PC-9 (cell line): ENCODE results near the gene SNX6. TPM values are rescaled to one million over a fixed set of nuclear protein-coding genes. Genes with fewer than 3 reads are reported as not detected.

Experiments used
- BruUV-seq: library from RNA; stranded (reverse); fragments of 400-500 nt; replicated peaks from 2 replicates; lab custom pipeline; 2021; lab: Mats Ljungman, UMichigan
- CTCF ChIA-PET: fragments of 300-600 bp; sonication (Branson Sonifier 250); formaldehyde crosslinking; loops from one replicate; lab custom pipeline; 2022; ENCODE audit warnings: antibody characterized with exemption; lab: Charles Lee
- POLR2A ChIA-PET: fragments of 300-600 bp; sonication (Branson Sonifier 250); formaldehyde crosslinking; loops from one replicate; lab custom pipeline; 2022; ENCODE audit warnings: antibody characterized with exemption; ENCODE audit not compliant: unreplicated experiment; lab: Charles Lee
- DNase-seq, 2 experiments: peaks; one replicate each; pipeline versions ENCODE4 v3.0.0 to v3.0.0-alpha.2; 2015 to 2022; ENCODE audit warnings: mixed read lengths in 1 of 2
- H2AFZ ChIP-seq: fragments of 200-600 bp; sonication (generic); 2 replicates; pipeline ENCODE4 v1.8.1; 2017; ENCODE audit warnings: antibody characterized with exemption
- H3F3A ChIP-seq: fragments of 200-600 bp; sonication (generic); 2 replicates; pipeline ENCODE4 v1.8.1; 2017; ENCODE audit warnings: antibody characterized with exemption, mild to moderate bottlenecking, low read depth; ENCODE audit not compliant: insufficient read depth
- H3K27ac ChIP-seq: fragments of 200-600 bp; sonication (generic); 2 replicates; pipeline ENCODE4 v1.6.1; 2016; ENCODE audit warnings: mixed run types
- H3K27me3 ChIP-seq: fragments of 200-600 bp; sonication (generic); 2 replicates; pipeline ENCODE4 v1.6.1; 2016; ENCODE audit warnings: low read depth, mixed run types; ENCODE audit not compliant: insufficient read depth
- H3K36me3 ChIP-seq: fragments of 200-600 bp; sonication (generic); 2 replicates; pipeline ENCODE4 v1.6.1; 2016; ENCODE audit warnings: low read depth, mixed run types
- H3K4me1 ChIP-seq: fragments of 200-600 bp; sonication (generic); replicated peaks from 2 replicates; pipeline ENCODE4 v1.6.1; 2016; ENCODE audit warnings: mixed run types; ENCODE audit not compliant: insufficient read depth
- H3K4me2 ChIP-seq: fragments of 200-600 bp; sonication (generic); 2 replicates; pipeline ENCODE4 v1.6.1; 2017; ENCODE audit warnings: mixed run types
- H3K4me3 ChIP-seq: fragments of 200-600 bp; sonication (generic); 2 replicates; pipeline ENCODE4 v1.6.1; 2016; ENCODE audit warnings: mixed run types
- H3K79me2 ChIP-seq: fragments of 200-600 bp; sonication (generic); 2 replicates; pipeline ENCODE4 v1.6.1; 2017; ENCODE audit warnings: low read depth, mixed run types
- H3K9me2 ChIP-seq: fragments of 200-600 bp; sonication (generic); 2 replicates; pipeline ENCODE4 v1.8.1; 2017; ENCODE audit warnings: mild to moderate bottlenecking; ENCODE audit not compliant: insufficient read depth
- H3K9me3 ChIP-seq: fragments of 200-600 bp; sonication (generic); 2 replicates; pipeline ENCODE4 v1.8.1; 2016; ENCODE audit warnings: low read depth; ENCODE audit not compliant: insufficient read depth
- H4K20me1 ChIP-seq: fragments of 200-600 bp; sonication (generic); 2 replicates; pipeline ENCODE4 v1.8.1; 2017; ENCODE audit not compliant: insufficient read depth
- EZH2 ChIP-seq: fragments of 200-600 bp; sonication (generic); IDR thresholded peaks from 2 replicates; pipeline ENCODE4 v1.8.0; 2017; ENCODE audit warnings: antibody characterized with exemption, low read depth
- intact Hi-C: fragments of 100-400 bp; cut with micrococcal nuclease; formaldehyde crosslinking; loops from one replicate; pipeline ENCODE4 v1.10.0; 2022; ENCODE audit not compliant: unreplicated experiment
- total RNA-seq: library from RNA; stranded (reverse); gene quantifications from 2 replicates; pipeline ENCODE4 v1.2.3, GENCODE V29; 2021
- TF ChIP-seq, protein P1 (sequence below): fragments of 200-600 bp; sonication (generic); conservative IDR thresholded peaks from 2 replicates; pipeline ENCODE4 v1.6.1; 2017; ENCODE audit warnings: mixed run types, antibody characterized with exemption, mild to moderate bottlenecking, moderate library complexity

The SNX6 gene
- total RNA-seq, 1 experiment from 2014 or later: 51.8 TPM

DNA sequence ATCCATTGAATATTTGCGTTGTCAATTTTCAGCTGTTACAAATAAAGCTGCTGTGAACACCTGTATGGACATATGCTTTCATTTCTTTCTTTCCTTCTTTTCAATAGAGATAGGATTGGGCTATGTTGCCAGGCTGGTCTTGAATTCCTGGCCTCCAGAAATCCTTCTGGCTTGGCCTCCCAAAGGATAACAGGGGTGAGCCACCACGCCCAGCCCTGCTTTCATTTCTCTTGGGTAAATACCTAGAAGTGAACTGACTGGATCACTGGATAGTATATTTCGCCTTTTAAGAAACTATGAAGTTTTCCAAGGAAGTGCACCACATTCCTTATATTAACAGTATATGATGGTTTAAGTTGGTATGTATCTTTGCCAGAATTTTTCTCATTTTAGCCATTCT is 58.2 kb downstream of the SNX6 start:
- intact Hi-C loops: no loop called here
- no peak for DNase-seq
- no peaks in the 10 kb centered on the region for H3F3A ChIP-seq
- POLR2A ChIA-PET: no interaction called here
- no peak overlapping the region for H3K4me3 ChIP-seq
- H4K20me1 ChIP-seq: no peaks in the 10 kb centered on the region
- no peaks in the 10 kb centered on the region for H3K27me3 ChIP-seq
- no TSS peak for BruUV-seq
- H3K4me2 ChIP-seq: no peak overlapping the region
- H3K36me3 ChIP-seq: no peaks in the 10 kb centered on the region
- no peaks in the 10 kb centered on the region for H3K9me2 ChIP-seq
- no peak overlapping the region for H2AFZ ChIP-seq
- H3K79me2 ChIP-seq: no peaks in the 10 kb centered on the region
- no peaks in the 10 kb centered on the region for H3K4me1 ChIP-seq
- CTCF ChIA-PET: no interaction called here
- no peaks in the 10 kb centered on the region for H3K9me3 ChIP-seq
- no peak overlapping the region for H3K27ac ChIP-seq
- TF ChIP-seq, protein P1, sequence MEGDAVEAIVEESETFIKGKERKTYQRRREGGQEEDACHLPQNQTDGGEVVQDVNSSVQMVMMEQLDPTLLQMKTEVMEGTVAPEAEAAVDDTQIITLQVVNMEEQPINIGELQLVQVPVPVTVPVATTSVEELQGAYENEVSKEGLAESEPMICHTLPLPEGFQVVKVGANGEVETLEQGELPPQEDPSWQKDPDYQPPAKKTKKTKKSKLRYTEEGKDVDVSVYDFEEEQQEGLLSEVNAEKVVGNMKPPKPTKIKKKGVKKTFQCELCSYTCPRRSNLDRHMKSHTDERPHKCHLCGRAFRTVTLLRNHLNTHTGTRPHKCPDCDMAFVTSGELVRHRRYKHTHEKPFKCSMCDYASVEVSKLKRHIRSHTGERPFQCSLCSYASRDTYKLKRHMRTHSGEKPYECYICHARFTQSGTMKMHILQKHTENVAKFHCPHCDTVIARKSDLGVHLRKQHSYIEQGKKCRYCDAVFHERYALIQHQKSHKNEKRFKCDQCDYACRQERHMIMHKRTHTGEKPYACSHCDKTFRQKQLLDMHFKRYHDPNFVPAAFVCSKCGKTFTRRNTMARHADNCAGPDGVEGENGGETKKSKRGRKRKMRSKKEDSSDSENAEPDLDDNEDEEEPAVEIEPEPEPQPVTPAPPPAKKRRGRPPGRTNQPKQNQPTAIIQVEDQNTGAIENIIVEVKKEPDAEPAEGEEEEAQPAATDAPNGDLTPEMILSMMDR: no peak
- TF ChIP-seq EZH2: no peak

DNA sequence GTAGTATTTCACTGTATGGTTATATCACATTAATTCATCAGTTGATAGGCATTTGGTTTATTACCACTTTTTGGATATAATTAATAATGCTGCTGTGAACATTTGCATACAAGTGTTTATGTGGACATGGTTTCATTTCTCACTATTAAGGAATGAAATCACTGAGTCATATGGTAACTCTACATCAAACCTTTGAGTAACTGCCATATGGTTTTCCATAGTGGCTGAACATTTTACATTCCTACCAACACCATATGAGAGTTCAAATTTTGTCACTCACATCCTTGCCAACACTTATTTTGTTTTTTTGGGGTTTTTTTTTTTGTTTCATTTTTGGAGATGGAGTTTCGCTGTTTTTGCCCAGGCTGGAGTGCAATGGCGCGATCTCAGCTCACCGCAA is 60.2 kb downstream of the SNX6 start:
- no peak overlapping the region for H3K27ac ChIP-seq
- CTCF ChIA-PET: no interaction called here

GRCh38 chr14:34568803-34569202 is 61.1 kb downstream of the SNX6 start:
- no peaks in the 10 kb centered on the region for H3K9me2 ChIP-seq
- BruUV-seq: no TSS peak
- H3K4me2 ChIP-seq: no peak overlapping the region
- H3K27ac ChIP-seq: no peak overlapping the region
- no peaks in the 10 kb centered on the region for H3K79me2 ChIP-seq
- H3K4me3 ChIP-seq: no peak overlapping the region
- intact Hi-C loops: no loop called here
- no peaks in the 10 kb centered on the region for H4K20me1 ChIP-seq
- no peaks in the 10 kb centered on the region for H3K27me3 ChIP-seq
- no peak for TF ChIP-seq EZH2
- TF ChIP-seq, protein P1: no peak
- H3K36me3 ChIP-seq: no peaks in the 10 kb centered on the region
- DNase-seq: no peak
- no peaks in the 10 kb centered on the region for H3K4me1 ChIP-seq
- no peaks in the 10 kb centered on the region for H3K9me3 ChIP-seq
- no peak overlapping the region for H2AFZ ChIP-seq
- POLR2A ChIA-PET: no interaction called here
- no peaks in the 10 kb centered on the region for H3F3A ChIP-seq
- CTCF ChIA-PET: no interaction called here

More for the DNA sequence above, 60.2 kb downstream of the SNX6 start:
- Histone ChIP-seq H3K4me2 (no peak overlapping the region), H3F3A (no peaks in the 10 kb centered on the region), H3K9me2 (no peaks in the 10 kb centered on the region), H3K4me3 (no peak overlapping the region), H3K9me3 (no peaks in the 10 kb centered on the region), H3K79me2 (no peaks in the 10 kb centered on the region), H3K27me3 (no peaks in the 10 kb centered on the region), H3K4me1 (no peaks in the 10 kb centered on the region), H3K36me3 (no peaks in the 10 kb centered on the region), H2AFZ (no peak overlapping the region), H4K20me1 (no peaks in the 10 kb centered on the region)
- TF ChIP-seq, protein P1: no peak
- TF ChIP-seq EZH2: no peak
- no peak for DNase-seq
- BruUV-seq: no TSS peak
- POLR2A ChIA-PET: no interaction called here
- intact Hi-C loops: no loop called here
